Ecto neural progenitor cell (in vitro differentiated cells): ENCODE data around the gene ZNF124.

ENCODE experiments used
- DNase-seq: peaks from one replicate; pipeline ENCODE4 v3.0.0-alpha.2; 2018; ENCODE audit warnings: low spot score

ZNF124 gene

DNA sequence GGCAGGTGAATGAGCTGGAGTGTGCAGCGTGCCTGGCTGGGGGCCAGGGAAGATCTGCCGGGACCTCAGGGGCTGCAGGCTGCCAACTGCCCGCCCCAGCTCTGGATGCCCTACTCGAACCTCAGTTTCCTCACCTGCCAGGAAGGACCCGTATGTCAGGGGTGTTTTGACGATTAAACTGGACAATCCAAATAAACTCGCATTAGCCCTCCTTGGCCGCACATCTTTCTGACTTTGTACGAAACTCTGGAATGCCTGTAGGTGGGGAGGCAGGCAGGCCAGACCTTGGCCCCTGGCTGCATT lies 59.4 kb downstream of the ZNF124 start:
- no peak for DNase-seq

DNA sequence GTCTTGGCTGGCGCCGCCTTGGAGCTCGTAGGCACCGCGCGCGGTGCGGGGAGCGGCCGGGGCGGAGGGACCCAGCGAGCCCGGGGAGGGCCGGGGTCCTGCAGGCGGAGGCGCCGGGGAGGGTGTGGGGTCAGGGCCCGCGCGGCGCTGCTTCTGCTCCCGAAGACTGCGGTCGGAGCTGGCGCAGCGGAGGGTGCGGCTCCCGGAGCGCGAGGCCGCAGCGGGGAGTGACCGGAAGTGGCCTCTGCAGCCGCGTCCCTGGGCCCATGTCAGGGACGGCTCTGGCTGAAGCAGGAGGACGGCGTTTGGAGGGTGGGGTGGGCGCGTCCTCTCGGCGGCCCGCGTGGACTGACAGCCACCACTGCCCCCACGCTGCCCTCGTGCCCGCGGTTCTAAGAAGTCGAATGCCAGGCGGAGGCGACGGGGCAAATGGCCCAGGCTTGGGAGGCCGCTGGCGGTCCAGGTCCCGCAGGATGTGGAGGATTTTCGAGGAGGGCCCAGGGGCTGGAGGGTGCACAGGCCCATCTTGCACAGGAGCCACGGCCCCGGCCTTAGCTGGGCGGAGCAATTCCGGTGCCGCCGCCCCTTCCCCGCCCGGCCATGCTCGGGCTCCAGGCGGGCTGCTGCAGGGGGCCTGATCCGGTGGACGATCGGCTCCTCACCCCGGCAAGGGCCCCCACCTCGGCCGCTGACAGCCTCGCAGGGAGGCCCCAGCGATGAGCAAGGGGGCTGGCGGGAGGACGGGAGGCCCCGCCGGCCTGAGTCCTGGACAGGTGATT lies 59.9 kb downstream of the ZNF124 start:
- peak; percentile 72 for DNase-seq

DNA sequence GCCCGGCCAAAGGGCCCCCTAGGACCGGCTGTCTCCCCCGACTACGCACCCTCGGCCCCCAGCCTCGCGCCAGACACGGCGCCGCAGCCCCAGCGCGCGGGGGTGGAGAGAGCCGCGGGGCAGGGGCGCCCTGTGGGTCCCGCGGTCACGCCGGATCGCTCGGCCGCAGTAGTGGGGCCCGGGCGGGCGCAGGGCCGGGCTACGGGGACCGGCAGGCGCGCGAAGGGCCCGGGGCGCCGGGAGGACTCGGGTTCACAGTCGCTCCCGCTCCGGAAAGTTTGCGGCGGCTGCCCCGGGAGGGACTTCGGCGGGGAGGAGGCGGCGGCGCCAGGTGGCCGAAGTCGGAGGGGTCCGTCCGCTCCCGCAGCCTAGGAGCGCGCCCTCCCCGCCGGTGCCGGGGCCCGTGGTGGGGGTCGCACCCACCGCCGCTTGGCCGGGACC lies 60.5 kb downstream of the ZNF124 start:
- DNase-seq = no peak

DNA sequence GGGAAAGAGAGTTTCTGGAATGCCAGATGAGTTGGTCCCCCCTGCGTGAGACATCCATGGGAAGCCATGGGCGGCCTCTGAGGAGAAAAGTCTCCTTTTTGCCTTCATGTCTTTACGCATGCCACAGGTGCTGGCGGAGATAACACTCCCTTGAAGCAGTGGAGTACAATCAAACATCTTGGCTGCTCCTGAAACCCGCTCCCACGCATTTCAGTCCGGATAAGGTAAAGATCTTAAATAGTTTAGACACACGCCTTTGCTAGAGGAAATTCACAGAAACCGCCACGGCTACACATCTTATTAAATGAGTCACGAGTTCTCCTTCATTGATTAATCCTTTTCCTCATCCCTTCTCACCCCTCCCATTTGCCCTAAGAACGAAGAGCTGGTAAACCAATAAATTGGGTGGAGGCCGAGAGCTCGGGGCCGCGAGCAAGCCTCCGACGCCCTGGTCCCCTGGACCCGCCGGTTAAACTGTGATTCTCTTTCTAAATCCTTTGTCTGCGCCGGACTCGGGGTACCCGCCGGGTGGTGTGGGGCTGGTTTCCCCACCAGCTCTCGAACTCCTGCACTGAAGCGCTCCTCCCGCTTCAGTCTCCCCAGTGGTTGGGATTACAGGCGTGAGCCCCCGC lies 61.1 kb downstream of the ZNF124 start:
- DNase-seq = peak; percentile 58

DNA sequence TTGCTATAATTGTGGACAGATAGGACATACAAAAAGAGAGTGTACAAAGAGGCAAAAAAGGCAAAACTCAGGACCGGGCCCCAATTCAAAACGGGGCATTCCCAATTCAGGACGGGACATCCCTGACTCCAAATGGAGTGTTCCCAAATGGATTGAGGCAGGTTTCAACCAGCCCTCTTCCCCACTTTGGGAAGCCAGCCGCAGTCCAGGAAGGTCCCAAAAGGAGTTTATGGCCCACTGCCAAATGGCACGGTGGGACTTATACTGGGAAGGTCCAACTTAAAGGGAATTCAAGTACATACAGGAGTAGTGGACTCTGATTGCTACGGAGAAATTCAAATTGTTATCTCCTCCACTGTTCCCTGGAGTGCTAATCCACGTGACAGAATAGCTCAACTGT lies 64.1 kb downstream of the ZNF124 start:
- no peak for DNase-seq

DNA sequence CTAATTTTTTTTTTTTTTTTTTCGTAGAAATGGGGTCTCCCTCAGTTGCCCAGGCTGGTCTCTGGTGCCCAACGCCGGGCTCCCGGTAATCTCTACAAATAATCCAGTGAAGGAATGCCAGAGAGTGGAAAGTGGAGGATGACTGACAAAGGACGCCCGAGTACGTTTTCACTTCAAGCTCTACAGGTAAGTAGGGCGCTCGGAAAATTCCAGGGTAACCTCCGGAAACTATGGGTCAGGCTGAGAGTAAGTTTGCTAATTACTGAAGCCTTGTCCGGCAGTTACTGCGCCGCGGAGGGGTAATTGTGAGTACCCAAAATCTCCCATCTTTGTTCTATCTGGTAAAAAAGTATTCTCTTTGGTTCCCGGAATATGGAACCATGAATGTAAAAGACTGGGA lies 65.9 kb downstream of the ZNF124 start:
- no peak for DNase-seq
